IMR-90 (cell line): ENCODE data around the gene BAIAP2. TPM values are rescaled to one million over a fixed set of nuclear protein-coding genes. Genes with fewer than 3 reads are reported as not detected.

ENCODE experiments used
- ATAC-seq: fragments of 200-7000 bp; cut with Tn5 transposase; 2 replicates; pipeline ENCODE4 v1.9.1; 2020; ENCODE audit warnings: low read depth, mild to moderate bottlenecking, moderate library complexity
- BruUV-seq: library from RNA; stranded (reverse); fragments of 400-500 nt; replicated peaks from 2 replicates; lab custom pipeline; 2021; lab: Mats Ljungman, UMichigan
- CTCF ChIA-PET: fragments of 300-600 bp; formaldehyde crosslinking; extraction: SDS; loops from one replicate; lab custom pipeline; 2021; ENCODE audit warnings: antibody characterized with exemption; lab: Yijun Ruan, JAX
- POLR2A ChIA-PET: fragments of 300-600 bp; sonication (Branson Sonifier 250); formaldehyde crosslinking; loops from one replicate; lab custom pipeline; 2022; ENCODE audit warnings: antibody characterized with exemption; ENCODE audit not compliant: unreplicated experiment; lab: Charles Lee
- DNase-seq: peaks from one replicate; pipeline ENCODE4 v3.0.0; 2013
- H2AFZ ChIP-seq: replicated peaks from 2 replicates; pipeline ENCODE3; 2013; ENCODE audit warnings: low read length, mild to moderate bottlenecking; ENCODE audit not compliant: poor library complexity
- H2AK5ac ChIP-seq: 2 replicates; pipeline ENCODE4 v1.6.1; 2013; ENCODE audit warnings: low read depth, low read length, inconsistent platforms
- H2AK9ac ChIP-seq: replicated peaks from 2 replicates; pipeline ENCODE3; 2013; ENCODE audit warnings: mild to moderate bottlenecking, low read depth, low read length, moderate library complexity; ENCODE audit not compliant: poor library complexity
- H2BK120ac ChIP-seq: 2 replicates; pipeline ENCODE4 v1.6.1; 2013; ENCODE audit warnings: low read depth, low read length, inconsistent platforms
- H2BK15ac ChIP-seq: 3 replicates; pipeline ENCODE4 v1.6.1; 2013; ENCODE audit warnings: low read depth, low read length, inconsistent platforms
- H2BK20ac ChIP-seq: 2 replicates; pipeline ENCODE4 v1.6.1; 2013; ENCODE audit warnings: low read depth, mild to moderate bottlenecking, inconsistent platforms, low read length, moderate library complexity
- H2BK5ac ChIP-seq: 2 replicates; pipeline ENCODE4 v1.6.1; 2013; ENCODE audit warnings: mild to moderate bottlenecking, low read depth, low read length, inconsistent platforms; ENCODE audit not compliant: poor library complexity, severe bottlenecking
- H3K14ac ChIP-seq: replicated peaks from 2 replicates; pipeline ENCODE4 v1.6.1; 2013; ENCODE audit warnings: low read depth, low read length, inconsistent platforms
- H3K18ac ChIP-seq: 2 replicates; pipeline ENCODE4 v1.6.1; 2013; ENCODE audit warnings: low read depth, low read length, control low read depth
- H3K23ac ChIP-seq: 2 replicates; pipeline ENCODE4 v1.6.1; 2013; ENCODE audit warnings: low read depth, low read length, inconsistent platforms
- H3K27ac ChIP-seq: 2 replicates; pipeline ENCODE4 v1.5.1; 2013; ENCODE audit warnings: mild to moderate bottlenecking, control low read depth, low read length; ENCODE audit not compliant: insufficient read depth
- H3K27me3 ChIP-seq: 2 replicates; pipeline ENCODE4 v1.6.1; 2013; ENCODE audit warnings: low read length; ENCODE audit not compliant: control insufficient read depth, insufficient read depth
- H3K36me3 ChIP-seq: 2 replicates; pipeline ENCODE4 v1.6.1; 2013; ENCODE audit warnings: low read length, mixed read lengths; ENCODE audit not compliant: control insufficient read depth, insufficient read depth
- H3K4ac ChIP-seq: 2 replicates; pipeline ENCODE4 v1.6.1; 2013; ENCODE audit warnings: low read depth, low read length, inconsistent platforms
- H3K4me1 ChIP-seq: 2 replicates; pipeline ENCODE4 v1.6.1; 2013; ENCODE audit warnings: low read length, mixed read lengths; ENCODE audit not compliant: control insufficient read depth, insufficient read depth
- H3K4me2 ChIP-seq: 2 replicates; pipeline ENCODE4 v1.6.1; 2013; ENCODE audit warnings: low read depth, mild to moderate bottlenecking, control low read depth, low read length, moderate library complexity
- H3K4me3 ChIP-seq: 2 replicates; pipeline ENCODE4 v1.5.1; 2013; ENCODE audit warnings: low read depth, mild to moderate bottlenecking, control low read depth, low read length, moderate library complexity; ENCODE audit not compliant: insufficient read depth
- H3K56ac ChIP-seq: 2 replicates; pipeline ENCODE4 v1.6.1; 2013; ENCODE audit warnings: low read length, inconsistent platforms; ENCODE audit not compliant: insufficient read depth; ENCODE audit errors: extremely low read depth
- H3K79me1 ChIP-seq, 2 experiments: 2 replicates each; pipeline ENCODE4 v1.6.1; 2013; ENCODE audit warnings: low read length in 2 of 2, inconsistent platforms in 1 of 2, low read depth in 1 of 2
- H3K9ac ChIP-seq: 2 replicates; pipeline ENCODE4 v1.6.1; 2013; ENCODE audit warnings: low read depth, low read length, control low read depth
- H3K9me1 ChIP-seq: 2 replicates; pipeline ENCODE4 v1.6.1; 2013; ENCODE audit warnings: low read length, inconsistent platforms; ENCODE audit not compliant: insufficient read depth
- H3K9me3 ChIP-seq: 2 replicates; pipeline ENCODE4 v1.6.1; 2013; ENCODE audit warnings: low read length; ENCODE audit not compliant: control insufficient read depth, insufficient read depth
- H4K20me1 ChIP-seq: 2 replicates; pipeline ENCODE4 v1.6.1; 2013; ENCODE audit warnings: low read length, inconsistent platforms; ENCODE audit not compliant: insufficient read depth
- H4K5ac ChIP-seq: 2 replicates; pipeline ENCODE4 v1.6.1; 2013; ENCODE audit warnings: mild to moderate bottlenecking, low read depth, low read length, control low read depth
- H4K8ac ChIP-seq, 2 experiments: 2 replicates each; pipeline ENCODE4 v1.6.1; 2013; ENCODE audit warnings: low read depth in 2 of 2, low read length in 2 of 2, control low read depth in 1 of 2, inconsistent platforms in 1 of 2
- H4K91ac ChIP-seq: 2 replicates; pipeline ENCODE4 v1.6.1; 2013; ENCODE audit warnings: low read depth, low read length, inconsistent platforms; ENCODE audit not compliant: insufficient read depth
- BHLHE40 ChIP-seq: fragments of 150-350 bp; IDR thresholded peaks from 2 replicates; pipeline ENCODE4 v1.6.1; 2016; ENCODE audit warnings: mild to moderate bottlenecking, low read depth, low read length
- CEBPB ChIP-seq: IDR thresholded peaks from 2 replicates; pipeline ENCODE4 v1.6.1; 2012; ENCODE audit warnings: low read depth, low read length, improper control_type of control experiment
- CHD1 ChIP-seq: IDR thresholded peaks from 2 replicates; pipeline ENCODE4 v1.6.1; 2012; ENCODE audit warnings: low read depth, low read length, improper control_type of control experiment
- FOS ChIP-seq: fragments of 150-350 bp; IDR thresholded peaks from 2 replicates; pipeline ENCODE4 v1.6.1; 2016; ENCODE audit warnings: low read depth, low read length
- MAFK ChIP-seq: IDR thresholded peaks from 2 replicates; pipeline ENCODE4 v1.6.1; 2012; ENCODE audit warnings: low read depth, low read length, improper control_type of control experiment
- MAZ ChIP-seq: IDR thresholded peaks from 2 replicates; pipeline ENCODE4 v1.6.1; 2012; ENCODE audit warnings: low read depth, mild to moderate bottlenecking, low read length, improper control_type of control experiment, moderate library complexity, borderline replicate concordance
- MXI1 ChIP-seq: IDR thresholded peaks from 2 replicates; pipeline ENCODE4 v1.6.1; 2012; ENCODE audit warnings: low read depth, mild to moderate bottlenecking, low read length, moderate library complexity, borderline replicate concordance
- NFE2L2 ChIP-seq: fragments of 150-350 bp; IDR thresholded peaks from 2 replicates; pipeline ENCODE4 v1.6.1; 2016; ENCODE audit warnings: low read depth, mild to moderate bottlenecking, low read length
- POLR2A ChIP-seq: IDR thresholded peaks from 2 replicates; pipeline ENCODE4 v1.6.1; 2012; ENCODE audit warnings: mild to moderate bottlenecking, low read depth, low read length
- RCOR1 ChIP-seq: IDR thresholded peaks from 2 replicates; pipeline ENCODE4 v1.6.1; 2012; ENCODE audit warnings: mild to moderate bottlenecking, low read length, improper control_type of control experiment; ENCODE audit not compliant: insufficient replicate concordance
- RFX5 ChIP-seq: IDR thresholded peaks from 2 replicates; pipeline ENCODE4 v1.8.0; 2012; ENCODE audit warnings: low read depth, mild to moderate bottlenecking, low read length, moderate library complexity
- SMC3 ChIP-seq: fragments of 150-350 bp; IDR thresholded peaks from 2 replicates; pipeline ENCODE4 v1.6.1; 2016; ENCODE audit warnings: low read depth, mild to moderate bottlenecking, antibody characterized with exemption, low read length, moderate library complexity
- WGBS, 2 experiments: methylation state at CpG; one replicate each; pipeline versions ENCODE4 v1.1.5 to v1.1.7; 2013; ENCODE audit warnings: missing lambda C conversion rate in 2 of 2; ENCODE audit not compliant: insufficient read length in 1 of 2; ENCODE audit errors: extremely low coverage in 2 of 2; 5-methylcytosine and 5-hydroxymethylcytosine counted together
- dilution Hi-C: fragments of 300-500 bp; cut with HindIII; formaldehyde crosslinking; loops from one replicate; pipeline ENCODE4 v1.14.3; 2018; ENCODE audit warnings: low sequenced_read_pairs; ENCODE audit not compliant: unreplicated experiment
- in situ Hi-C: fragments of 300-500 bp; cut with MboI; formaldehyde crosslinking; loops from 3 replicates; pipeline ENCODE4 v1.14.3; 2019; ENCODE audit warnings: low sequenced_read_pairs, inconsistent platforms, mixed read lengths
- intact Hi-C: fragments of 100-400 bp; cut with micrococcal nuclease; formaldehyde crosslinking; loops from 2 replicates; pipeline ENCODE4 v1.10.0; 2022
- polyA plus RNA-seq, 3 experiments: library from polyadenylated mRNA; depleted of rRNA; stranded (reverse); fragments of >200 nt; gene quantifications; 2 replicates each; pipeline ENCODE4 v1.2.3, GENCODE V29; 2012; ENCODE audit warnings: low replicate concordance in 1 of 3
- total RNA-seq: library from RNA; depleted of rRNA; stranded (reverse); fragments of >200 nt; gene quantifications from 2 replicates; pipeline ENCODE4 v1.2.3, GENCODE V29; 2012
- TF ChIP-seq, protein P1 (sequence below): fragments of 150-350 bp; IDR thresholded peaks from 2 replicates; pipeline ENCODE4 v1.6.1; 2017; ENCODE audit warnings: mild to moderate bottlenecking, antibody characterized with exemption, low read length, low read depth
- TF ChIP-seq, protein P2 (sequence below): conservative IDR thresholded peaks from 2 replicates; pipeline ENCODE4 v1.5.1; 2012; ENCODE audit warnings: mild to moderate bottlenecking, low read depth, low read length, improper control_type of control experiment

BAIAP2 gene
- total and polyA plus RNA-seq, 2 of the 4 experiments (the other 2 are of a cell fraction) = 18.3 to 32.6 TPM

DNA sequence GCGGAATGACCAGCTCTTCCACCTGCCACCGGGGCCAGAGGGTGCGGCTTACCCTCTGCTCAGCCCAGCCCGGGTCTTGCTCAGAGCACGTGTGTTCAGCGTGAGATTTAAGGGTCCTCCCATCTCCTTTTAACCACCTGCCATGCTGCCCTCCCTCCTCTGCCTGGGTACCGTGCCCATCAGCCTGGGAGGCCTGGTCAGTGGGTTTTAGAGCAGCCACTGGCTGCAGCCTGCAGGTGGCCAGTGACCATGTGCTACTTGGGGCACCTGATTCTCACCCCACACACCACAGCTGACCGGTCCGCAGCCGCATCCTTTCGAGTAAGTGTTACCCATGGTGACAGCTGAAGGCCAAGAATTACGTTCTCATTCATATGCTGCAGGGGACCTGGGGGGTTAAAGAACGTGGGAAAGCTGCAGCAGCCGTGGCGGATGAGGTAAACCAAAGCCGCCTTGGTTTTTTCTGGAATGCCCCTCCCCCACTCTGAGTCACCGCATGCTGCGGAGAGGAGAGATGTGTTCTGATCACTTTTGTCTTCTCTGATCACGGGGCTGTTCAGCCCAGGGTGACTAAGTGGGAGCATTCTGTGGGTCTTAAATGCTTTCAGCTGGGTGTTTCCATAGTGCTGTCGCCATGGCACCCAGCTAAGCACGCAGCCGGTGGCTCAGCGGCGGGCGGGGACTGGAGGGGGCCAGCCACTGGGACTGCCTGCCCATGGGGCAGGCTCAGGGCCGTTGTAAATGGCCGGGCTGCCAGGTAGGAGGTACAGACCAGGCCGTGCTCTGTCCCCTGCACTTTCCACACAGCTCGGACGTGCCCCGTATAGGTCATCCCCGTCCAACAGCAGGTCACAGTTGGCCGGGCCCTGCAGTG lies 59.8 kb downstream of the BAIAP2 start:
- Histone ChIP-seq H4K8ac (peak overlapping the region in 1 of 2 experiments; percentile 66; a peak in 1 of 4 replicates), H2AK5ac (peak overlapping the region; percentile 77), H3K4me2 (peak overlapping the region; percentile 40), H4K20me1 (peaks cover 9% of the 10 kb centered on the region), H3K14ac (peak overlapping the region; percentile 49), H2BK120ac (peak overlapping the region; percentile 70), H4K91ac (peak overlapping the region; percentile 58), H2BK15ac (peak overlapping the region; percentile 33; the same call in 2 of the 3 replicates), H3K23ac (no peak overlapping the region), H3K27me3 (no peaks in the 10 kb centered on the region), H4K5ac (no peak overlapping the region), H3K9ac (no peak overlapping the region), H3K79me1 (peaks cover 0 to 17% of the 10 kb centered on the region in 2 experiments; a peak in 1 of 4 replicates), H3K36me3 (no peaks in the 10 kb centered on the region), H3K27ac (peak overlapping the region; percentile 58), H3K18ac (no peak overlapping the region), H3K9me3 (no peaks in the 10 kb centered on the region), H2AFZ (peak overlapping the region; percentile 87), H2BK20ac (peak overlapping the region; percentile 57), H3K56ac (no peak overlapping the region), H2AK9ac (peak overlapping the region; percentile 81), H3K4ac (peak overlapping the region; percentile 64), H3K4me3 (no peak overlapping the region), H3K4me1 (peaks cover 37% of the 10 kb centered on the region), H2BK5ac (peak overlapping the region; percentile 47), H3K9me1 (peaks cover 12% of the 10 kb centered on the region; the same call in 1 of the 2 replicates)
- ATAC-seq (peak; percentile 76), DNase-seq (peak; percentile 100)
- 52% methylated on average over 13 of the region's 33 CpGs; no CpG with 5 or more reads in 1 of the 2 experiments for WGBS, 2 experiments
- no TSS peak for BruUV-seq
- in situ Hi-C loops (loop anchor here (5.0 kb wide), 1 partner anchor 62 kb away; no protein-coding TSS in a partner anchor), dilution Hi-C loops (no loop called here), intact Hi-C loops (no loop called here)
- ChIA-PET POLR2A (interaction anchor here (0.6 kb wide), 1 partner anchor 65 kb away, joined by 3 read pairs; no protein-coding TSS in a partner anchor), CTCF (no interaction called here)
- TF ChIP-seq POLR2A = peak; percentile 79
- TF ChIP-seq MAZ = 0 out of 2 replicates have a peak, but pooled peaks have one; percentile 61
- TF ChIP-seq RCOR1 = peak; percentile 99
- peak; percentile 24; the same call in 1 of the 2 replicates for TF ChIP-seq NFE2L2
- TF ChIP-seq, protein P1, sequence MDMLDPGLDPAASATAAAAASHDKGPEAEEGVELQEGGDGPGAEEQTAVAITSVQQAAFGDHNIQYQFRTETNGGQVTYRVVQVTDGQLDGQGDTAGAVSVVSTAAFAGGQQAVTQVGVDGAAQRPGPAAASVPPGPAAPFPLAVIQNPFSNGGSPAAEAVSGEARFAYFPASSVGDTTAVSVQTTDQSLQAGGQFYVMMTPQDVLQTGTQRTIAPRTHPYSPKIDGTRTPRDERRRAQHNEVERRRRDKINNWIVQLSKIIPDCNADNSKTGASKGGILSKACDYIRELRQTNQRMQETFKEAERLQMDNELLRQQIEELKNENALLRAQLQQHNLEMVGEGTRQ = peak; percentile 92
- TF ChIP-seq CHD1 = no peak
- TF ChIP-seq MAFK = no peak
- TF ChIP-seq FOS = peak; percentile 99
- peak; percentile 72 for TF ChIP-seq MXI1
- peak; percentile 12; the same call in 1 of the 2 replicates for TF ChIP-seq SMC3
- peak; percentile 58 for TF ChIP-seq CEBPB
- TF ChIP-seq, protein P2, sequence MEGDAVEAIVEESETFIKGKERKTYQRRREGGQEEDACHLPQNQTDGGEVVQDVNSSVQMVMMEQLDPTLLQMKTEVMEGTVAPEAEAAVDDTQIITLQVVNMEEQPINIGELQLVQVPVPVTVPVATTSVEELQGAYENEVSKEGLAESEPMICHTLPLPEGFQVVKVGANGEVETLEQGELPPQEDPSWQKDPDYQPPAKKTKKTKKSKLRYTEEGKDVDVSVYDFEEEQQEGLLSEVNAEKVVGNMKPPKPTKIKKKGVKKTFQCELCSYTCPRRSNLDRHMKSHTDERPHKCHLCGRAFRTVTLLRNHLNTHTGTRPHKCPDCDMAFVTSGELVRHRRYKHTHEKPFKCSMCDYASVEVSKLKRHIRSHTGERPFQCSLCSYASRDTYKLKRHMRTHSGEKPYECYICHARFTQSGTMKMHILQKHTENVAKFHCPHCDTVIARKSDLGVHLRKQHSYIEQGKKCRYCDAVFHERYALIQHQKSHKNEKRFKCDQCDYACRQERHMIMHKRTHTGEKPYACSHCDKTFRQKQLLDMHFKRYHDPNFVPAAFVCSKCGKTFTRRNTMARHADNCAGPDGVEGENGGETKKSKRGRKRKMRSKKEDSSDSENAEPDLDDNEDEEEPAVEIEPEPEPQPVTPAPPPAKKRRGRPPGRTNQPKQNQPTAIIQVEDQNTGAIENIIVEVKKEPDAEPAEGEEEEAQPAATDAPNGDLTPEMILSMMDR = 0 out of 2 replicates have a peak, but pooled peaks have one; percentile 8
- TF ChIP-seq BHLHE40 = peak; percentile 92
- TF ChIP-seq RFX5 = no peak
